SK-N-SH treated with all-trans-retinoic acid at 6 μM for 48 hours (cell line): ENCODE results near the gene RNU1-3.
"Not testable (repeated sequence)": the region's sequence is repeated elsewhere in the genome, so short reads cannot be mapped to it uniquely, and the experiment has no call there.

Experiments
- ATAC-seq: fragments of 200-7000 bp; cut with Tn5 transposase; 3 replicates; pipeline ENCODE4 v1.9.1; 2020; ENCODE audit warnings: mild to moderate bottlenecking, moderate library complexity
- ARNTL ChIP-seq: fragments of 450-650 bp; formaldehyde crosslinking; IDR thresholded peaks from 2 replicates; pipeline ENCODE4 v1.5.0; 2020; ENCODE audit warnings: low read depth, mild to moderate bottlenecking, moderate library complexity, borderline replicate concordance
- BACH2 ChIP-seq: fragments of 250-450 bp; sonication (Bioruptor Pico); IDR thresholded peaks from 2 replicates; pipeline ENCODE4 v1.9.0; 2021; ENCODE audit warnings: mild to moderate bottlenecking, borderline replicate concordance
- CREB5 ChIP-seq: fragments of 250-450 bp; sonication (Bioruptor Pico); IDR thresholded peaks from 2 replicates; pipeline ENCODE4 v1.5.1; 2020; ENCODE audit warnings: low read depth, mild to moderate bottlenecking, moderate library complexity
- CSDC2 ChIP-seq: fragments of 250-450 bp; sonication (Bioruptor Pico); IDR thresholded peaks from 2 replicates; pipeline ENCODE4 v1.5.0; 2020; ENCODE audit warnings: mild to moderate bottlenecking, moderate library complexity
- ESRRG ChIP-seq: fragments of 250-450 bp; sonication (Bioruptor Pico); IDR thresholded peaks from 2 replicates; pipeline ENCODE4 v1.6.1; 2021; ENCODE audit warnings: mild to moderate bottlenecking
- GLIS3 ChIP-seq: fragments of 250-450 bp; sonication (Bioruptor Pico); IDR thresholded peaks from 2 replicates; pipeline ENCODE4 v1.5.0; 2020; ENCODE audit warnings: mild to moderate bottlenecking, moderate library complexity
- ISL1 ChIP-seq: fragments of 250-450 bp; sonication (Bioruptor Pico); IDR thresholded peaks from 2 replicates; pipeline ENCODE4 v2.1.2; 2022; ENCODE audit warnings: mild to moderate bottlenecking, moderate library complexity
- OSR1 ChIP-seq: fragments of 250-450 bp; sonication (Bioruptor Pico); IDR thresholded peaks from 2 replicates; pipeline ENCODE4 v1.8.0; 2022; ENCODE audit warnings: moderate library complexity, mild to moderate bottlenecking, inconsistent platforms
- RARB ChIP-seq: fragments of 250-450 bp; sonication (Bioruptor Pico); IDR thresholded peaks from 2 replicates; pipeline ENCODE4 v1.8.0; 2021; ENCODE audit warnings: mild to moderate bottlenecking, moderate library complexity
- SNAI2 ChIP-seq: fragments of 250-450 bp; sonication (Bioruptor Pico); IDR thresholded peaks from 2 replicates; pipeline ENCODE4 v1.5.0; 2020; ENCODE audit warnings: mild to moderate bottlenecking, moderate library complexity
- TCF4 ChIP-seq: fragments of 250-450 bp; sonication (Bioruptor Pico); IDR thresholded peaks from 2 replicates; pipeline ENCODE4 v1.8.0; 2021; ENCODE audit warnings: mild to moderate bottlenecking, moderate library complexity, borderline replicate concordance
- TOX ChIP-seq: fragments of 250-450 bp; sonication (Bioruptor Pico); IDR thresholded peaks from 2 replicates; pipeline ENCODE4 v1.8.0; 2021; ENCODE audit warnings: mild to moderate bottlenecking, moderate library complexity, borderline replicate concordance
- ZC3H10 ChIP-seq: fragments of 250-450 bp; sonication (Bioruptor Pico); IDR thresholded peaks from 2 replicates; pipeline ENCODE4 v1.5.1; 2021; ENCODE audit warnings: mild to moderate bottlenecking, moderate library complexity
- ZFP3 ChIP-seq: fragments of 250-450 bp; sonication (Bioruptor Pico); IDR thresholded peaks from 2 replicates; pipeline ENCODE4 v1.5.0; 2020; ENCODE audit warnings: mild to moderate bottlenecking, moderate library complexity
- ZFP30 ChIP-seq: fragments of 450-650 bp; formaldehyde crosslinking; IDR thresholded peaks from 2 replicates; pipeline ENCODE4 v1.5.0; 2022; ENCODE audit warnings: mild to moderate bottlenecking, moderate library complexity
- ZNF565 ChIP-seq: fragments of 450-650 bp; formaldehyde crosslinking; conservative IDR thresholded peaks from 2 replicates; pipeline ENCODE4 v1.5.0; 2020; ENCODE audit warnings: low read depth, mild to moderate bottlenecking, moderate library complexity
- ZNF70 ChIP-seq: fragments of 450-650 bp; formaldehyde crosslinking; IDR thresholded peaks from 2 replicates; pipeline ENCODE4 v1.5.0; 2020; ENCODE audit warnings: mild to moderate bottlenecking, moderate library complexity
- ZNF8 ChIP-seq: fragments of 450-650 bp; formaldehyde crosslinking; IDR thresholded peaks from 2 replicates; pipeline ENCODE4 v1.5.0; 2020; ENCODE audit warnings: mild to moderate bottlenecking, moderate library complexity
- TF ChIP-seq, protein P1 (sequence below): fragments of 250-450 bp; sonication (Bioruptor Pico); IDR thresholded peaks from 2 replicates; pipeline ENCODE4 v1.8.0; 2020; ENCODE audit warnings: mild to moderate bottlenecking, moderate library complexity, borderline replicate concordance
- TF ChIP-seq, protein P2 (sequence below): fragments of 250-450 bp; sonication (Bioruptor Pico); IDR thresholded peaks from 2 replicates; pipeline ENCODE4 v1.5.0; 2020; ENCODE audit warnings: mild to moderate bottlenecking, moderate library complexity
- TF ChIP-seq, protein P3 (sequence below): fragments of 250-450 bp; sonication (Bioruptor Pico); IDR thresholded peaks from 2 replicates; pipeline ENCODE4 v1.8.0; 2021; ENCODE audit warnings: low read depth, mild to moderate bottlenecking, moderate library complexity, borderline replicate concordance

Gene RNU1-3

GRCh38 chr1:16631248-16632043, 35.3 kb downstream of the RNU1-3 start:
- ATAC-seq: no peak

DNA sequence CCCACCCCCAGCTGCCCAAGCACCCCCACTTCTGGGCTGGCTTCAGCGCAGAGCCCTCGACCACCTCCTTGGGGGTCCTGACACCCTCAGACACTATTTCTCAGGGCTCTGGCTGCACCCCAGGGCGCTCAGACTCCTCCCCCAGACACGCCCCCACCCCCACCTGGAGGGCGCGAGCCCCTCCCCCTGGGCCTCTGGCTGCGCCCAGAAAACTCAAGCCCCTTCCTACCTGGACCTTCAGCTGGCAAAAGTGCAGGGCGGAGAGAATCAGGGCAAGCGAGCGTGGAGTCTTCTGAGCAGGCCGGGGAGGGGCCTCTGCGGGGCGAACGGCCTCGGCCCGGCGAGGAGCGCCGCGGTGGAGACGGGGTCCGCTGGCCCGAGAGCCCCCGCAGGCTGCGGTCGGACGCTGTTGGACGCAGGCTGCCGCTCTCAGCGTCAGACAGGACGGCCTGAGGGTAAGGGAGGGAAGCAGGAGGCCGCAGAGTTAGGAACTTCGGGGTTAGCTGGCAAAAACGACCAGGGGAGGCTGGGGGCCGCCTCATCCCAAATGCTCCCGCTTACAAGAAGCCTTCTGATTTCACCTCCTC, 36.0 kb downstream of the RNU1-3 start:
- TF ChIP-seq ZNF8 (CRISPR knock-in tag) (no peak), OSR1 (CRISPR knock-in tag) (no peak)
- ATAC-seq: no peak

More at GRCh38 chr1:16631248-16632043, 35.3 kb downstream of the RNU1-3 start:
- TF ChIP-seq ZNF8 (CRISPR knock-in tag) (no peak), ESRRG (CRISPR knock-in tag) (no peak), ZFP30 (CRISPR knock-in tag) (no peak), BACH2 (no peak), TCF4 (CRISPR knock-in tag) (no peak), ZC3H10 (no peak), ZNF565 (CRISPR knock-in tag) (no peak), CREB5 (no peak), SNAI2 (CRISPR knock-in tag) (no peak), TOX (CRISPR knock-in tag) (no peak), RARB (no peak), ARNTL (no peak), ZNF70 (no peak)
- TF ChIP-seq, protein P1, sequence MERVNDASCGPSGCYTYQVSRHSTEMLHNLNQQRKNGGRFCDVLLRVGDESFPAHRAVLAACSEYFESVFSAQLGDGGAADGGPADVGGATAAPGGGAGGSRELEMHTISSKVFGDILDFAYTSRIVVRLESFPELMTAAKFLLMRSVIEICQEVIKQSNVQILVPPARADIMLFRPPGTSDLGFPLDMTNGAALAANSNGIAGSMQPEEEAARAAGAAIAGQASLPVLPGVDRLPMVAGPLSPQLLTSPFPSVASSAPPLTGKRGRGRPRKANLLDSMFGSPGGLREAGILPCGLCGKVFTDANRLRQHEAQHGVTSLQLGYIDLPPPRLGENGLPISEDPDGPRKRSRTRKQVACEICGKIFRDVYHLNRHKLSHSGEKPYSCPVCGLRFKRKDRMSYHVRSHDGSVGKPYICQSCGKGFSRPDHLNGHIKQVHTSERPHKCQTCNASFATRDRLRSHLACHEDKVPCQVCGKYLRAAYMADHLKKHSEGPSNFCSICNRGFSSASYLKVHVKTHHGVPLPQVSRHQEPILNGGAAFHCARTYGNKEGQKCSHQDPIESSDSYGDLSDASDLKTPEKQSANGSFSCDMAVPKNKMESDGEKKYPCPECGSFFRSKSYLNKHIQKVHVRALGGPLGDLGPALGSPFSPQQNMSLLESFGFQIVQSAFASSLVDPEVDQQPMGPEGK (CRISPR knock-in tag): no peak
- TF ChIP-seq, protein P2, sequence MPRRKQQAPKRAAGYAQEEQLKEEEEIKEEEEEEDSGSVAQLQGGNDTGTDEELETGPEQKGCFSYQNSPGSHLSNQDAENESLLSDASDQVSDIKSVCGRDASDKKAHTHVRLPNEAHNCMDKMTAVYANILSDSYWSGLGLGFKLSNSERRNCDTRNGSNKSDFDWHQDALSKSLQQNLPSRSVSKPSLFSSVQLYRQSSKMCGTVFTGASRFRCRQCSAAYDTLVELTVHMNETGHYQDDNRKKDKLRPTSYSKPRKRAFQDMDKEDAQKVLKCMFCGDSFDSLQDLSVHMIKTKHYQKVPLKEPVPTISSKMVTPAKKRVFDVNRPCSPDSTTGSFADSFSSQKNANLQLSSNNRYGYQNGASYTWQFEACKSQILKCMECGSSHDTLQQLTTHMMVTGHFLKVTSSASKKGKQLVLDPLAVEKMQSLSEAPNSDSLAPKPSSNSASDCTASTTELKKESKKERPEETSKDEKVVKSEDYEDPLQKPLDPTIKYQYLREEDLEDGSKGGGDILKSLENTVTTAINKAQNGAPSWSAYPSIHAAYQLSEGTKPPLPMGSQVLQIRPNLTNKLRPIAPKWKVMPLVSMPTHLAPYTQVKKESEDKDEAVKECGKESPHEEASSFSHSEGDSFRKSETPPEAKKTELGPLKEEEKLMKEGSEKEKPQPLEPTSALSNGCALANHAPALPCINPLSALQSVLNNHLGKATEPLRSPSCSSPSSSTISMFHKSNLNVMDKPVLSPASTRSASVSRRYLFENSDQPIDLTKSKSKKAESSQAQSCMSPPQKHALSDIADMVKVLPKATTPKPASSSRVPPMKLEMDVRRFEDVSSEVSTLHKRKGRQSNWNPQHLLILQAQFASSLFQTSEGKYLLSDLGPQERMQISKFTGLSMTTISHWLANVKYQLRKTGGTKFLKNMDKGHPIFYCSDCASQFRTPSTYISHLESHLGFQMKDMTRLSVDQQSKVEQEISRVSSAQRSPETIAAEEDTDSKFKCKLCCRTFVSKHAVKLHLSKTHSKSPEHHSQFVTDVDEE (CRISPR knock-in tag): no peak
- TF ChIP-seq, protein P3, sequence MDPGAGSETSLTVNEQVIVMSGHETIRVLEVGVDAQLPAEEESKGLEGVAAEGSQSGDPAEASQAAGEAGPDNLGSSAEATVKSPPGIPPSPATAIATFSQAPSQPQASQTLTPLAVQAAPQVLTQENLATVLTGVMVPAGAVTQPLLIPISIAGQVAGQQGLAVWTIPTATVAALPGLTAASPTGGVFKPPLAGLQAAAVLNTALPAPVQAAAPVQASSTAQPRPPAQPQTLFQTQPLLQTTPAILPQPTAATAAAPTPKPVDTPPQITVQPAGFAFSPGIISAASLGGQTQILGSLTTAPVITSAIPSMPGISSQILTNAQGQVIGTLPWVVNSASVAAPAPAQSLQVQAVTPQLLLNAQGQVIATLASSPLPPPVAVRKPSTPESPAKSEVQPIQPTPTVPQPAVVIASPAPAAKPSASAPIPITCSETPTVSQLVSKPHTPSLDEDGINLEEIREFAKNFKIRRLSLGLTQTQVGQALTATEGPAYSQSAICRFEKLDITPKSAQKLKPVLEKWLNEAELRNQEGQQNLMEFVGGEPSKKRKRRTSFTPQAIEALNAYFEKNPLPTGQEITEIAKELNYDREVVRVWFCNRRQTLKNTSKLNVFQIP (CRISPR knock-in tag): no peak

- ATAC-seq: not testable (repeated sequence)
These were observed 36.7 kb downstream of the RNU1-3 start for GRCh38 chr1:16629916-16630530.

DNA sequence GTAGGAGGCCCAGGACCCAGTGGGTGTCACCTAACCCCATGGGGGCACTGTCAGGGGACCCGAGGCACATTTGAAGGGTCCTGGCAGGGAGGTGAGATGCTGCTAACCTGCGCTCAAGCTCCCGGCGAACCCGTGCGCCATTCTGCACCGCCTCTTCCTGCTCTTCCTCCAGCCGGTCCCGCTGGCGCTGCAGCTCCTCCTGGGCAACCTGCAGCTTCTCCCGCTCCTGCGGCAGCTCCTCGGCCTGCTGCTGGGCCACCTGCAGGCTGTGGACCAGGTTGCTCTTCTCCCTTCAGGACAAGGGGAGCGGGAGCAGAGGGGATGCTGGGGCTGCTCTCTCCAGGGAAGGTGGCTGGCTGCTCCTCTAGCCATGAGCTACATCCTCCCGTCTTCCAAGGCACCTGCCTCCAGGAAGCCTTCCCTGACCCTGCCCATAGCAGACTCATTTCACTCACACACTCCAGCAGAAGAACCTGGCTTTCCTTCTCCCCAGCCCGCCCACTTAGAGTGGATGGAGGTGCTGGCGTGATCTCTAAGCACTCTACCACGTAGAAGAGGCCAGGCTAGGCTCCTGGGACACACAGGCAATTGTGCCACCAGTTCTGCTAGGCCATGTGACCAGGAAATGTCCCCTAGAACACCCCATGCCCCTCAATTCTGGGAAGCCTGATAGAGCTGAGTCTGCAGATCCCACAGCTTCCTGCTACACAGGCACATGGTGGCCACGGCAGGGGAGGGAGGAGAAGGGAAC, 38.2 kb downstream of the RNU1-3 start:
- ATAC-seq: no peak
- TF ChIP-seq ISL1 (CRISPR knock-in tag) (no peak), CSDC2 (CRISPR knock-in tag) (no peak), TOX (CRISPR knock-in tag) (no peak), RARB (no peak), TCF4 (CRISPR knock-in tag) (no peak), GLIS3 (CRISPR knock-in tag) (no peak; the same call in 1 of the 2 replicates), ZNF565 (CRISPR knock-in tag) (no peak), ARNTL (no peak), ZFP3 (CRISPR knock-in tag) (no peak), CREB5 (no peak), ZC3H10 (no peak)
- TF ChIP-seq, protein P3 (CRISPR knock-in tag): no peak
